ENCODE measurements around the gene DNASE1L3. TPM values are rescaled to one million over a fixed set of nuclear protein-coding genes. Genes with fewer than 3 reads are reported as not detected.

The DNASE1L3 gene
- total RNA-seq, 4 donors from 2014 or later, result 0.80 to 2.9 (median 2.2) TPM; not detected in 1

DNA sequence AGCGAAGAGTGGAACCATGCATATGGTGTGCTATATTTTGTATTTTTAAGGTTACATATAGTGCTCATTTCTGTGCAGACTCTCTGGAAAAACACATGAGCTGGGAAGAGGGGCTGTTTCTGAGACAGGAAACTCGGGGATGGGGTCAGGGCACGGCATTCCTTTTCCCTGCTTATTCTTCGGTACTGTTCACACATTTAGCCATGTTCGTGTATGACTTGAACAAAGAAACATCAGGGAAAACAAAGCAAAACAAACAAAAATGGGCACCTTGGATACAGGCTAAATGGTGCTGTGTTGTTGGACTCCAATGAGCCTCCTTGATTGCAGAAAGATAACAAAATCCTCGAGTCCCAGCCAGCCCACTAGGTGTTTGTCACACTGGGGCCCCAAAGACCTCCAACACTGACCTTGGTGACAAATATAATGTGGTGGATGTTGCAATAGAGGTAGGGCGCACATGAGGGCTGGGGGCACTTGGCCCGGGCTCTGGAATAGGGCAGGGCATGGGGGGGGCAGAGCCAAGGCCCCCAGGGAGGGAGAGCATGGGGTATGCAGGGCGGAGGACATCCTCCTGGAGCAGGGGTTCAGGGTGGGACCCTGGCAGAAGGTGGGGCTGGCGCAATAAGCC lies 19.3 kb downstream of the DNASE1L3 start:
- DNase-seq (ENCODE audit: extremely low spot score), result no peak
- Histone ChIP-seq H3K4me3 (no peak overlapping the region), H3K27me3 (no peaks in the 10 kb centered on the region), H3K4me1 (peaks cover 0 to 13% (median 3%) of the 10 kb centered on the region in 4 donors), H3K9me3 (no peaks in the 10 kb centered on the region), H3K36me3 (no peaks in the 10 kb centered on the region), H3K27ac (replicated peaks in 1 of 4) (no peak overlapping the region)
- TF ChIP-seq, protein P1, sequence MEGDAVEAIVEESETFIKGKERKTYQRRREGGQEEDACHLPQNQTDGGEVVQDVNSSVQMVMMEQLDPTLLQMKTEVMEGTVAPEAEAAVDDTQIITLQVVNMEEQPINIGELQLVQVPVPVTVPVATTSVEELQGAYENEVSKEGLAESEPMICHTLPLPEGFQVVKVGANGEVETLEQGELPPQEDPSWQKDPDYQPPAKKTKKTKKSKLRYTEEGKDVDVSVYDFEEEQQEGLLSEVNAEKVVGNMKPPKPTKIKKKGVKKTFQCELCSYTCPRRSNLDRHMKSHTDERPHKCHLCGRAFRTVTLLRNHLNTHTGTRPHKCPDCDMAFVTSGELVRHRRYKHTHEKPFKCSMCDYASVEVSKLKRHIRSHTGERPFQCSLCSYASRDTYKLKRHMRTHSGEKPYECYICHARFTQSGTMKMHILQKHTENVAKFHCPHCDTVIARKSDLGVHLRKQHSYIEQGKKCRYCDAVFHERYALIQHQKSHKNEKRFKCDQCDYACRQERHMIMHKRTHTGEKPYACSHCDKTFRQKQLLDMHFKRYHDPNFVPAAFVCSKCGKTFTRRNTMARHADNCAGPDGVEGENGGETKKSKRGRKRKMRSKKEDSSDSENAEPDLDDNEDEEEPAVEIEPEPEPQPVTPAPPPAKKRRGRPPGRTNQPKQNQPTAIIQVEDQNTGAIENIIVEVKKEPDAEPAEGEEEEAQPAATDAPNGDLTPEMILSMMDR (IDR thresholded peaks at IDR 0.05), result no peak
- TF ChIP-seq POLR2A (IDR thresholded peaks at IDR 0.05; ENCODE audit: low read depth) (no peak), POLR2AphosphoS5 (IDR thresholded peaks at IDR 0.05) (no peak), EP300 (IDR thresholded peaks at IDR 0.05) (no peak)
- WGBS, result 72% methylated on average over 10 of the region's 10 CpGs
- intact Hi-C loops (cut with DNase I), result no loop called here

DNA sequence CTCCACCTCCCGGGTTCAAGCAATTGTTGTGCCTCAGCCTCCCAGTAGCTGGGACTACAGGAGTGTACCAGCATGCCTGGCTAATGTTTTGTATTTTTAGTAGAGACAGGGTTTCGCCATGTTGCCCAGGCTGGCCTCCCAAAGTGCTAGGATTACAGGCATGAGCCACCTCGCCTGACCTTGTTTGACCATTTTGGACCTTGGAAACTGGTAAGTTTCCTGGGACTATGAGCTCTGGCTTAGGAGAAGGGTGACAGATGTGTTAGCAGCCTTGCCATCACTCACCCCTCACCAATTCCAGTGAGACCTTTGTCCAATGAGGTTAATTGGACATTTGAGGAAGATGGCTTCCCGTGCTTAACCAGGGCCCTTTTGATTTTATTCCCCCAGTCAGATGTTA lies 19.9 kb downstream of the DNASE1L3 start:
- intact Hi-C loops (cut with DNase I), result no loop called here
- Histone ChIP-seq H3K4me1 (peaks cover 0 to 13% (median 3%) of the 10 kb centered on the region in 4 donors), H3K36me3 (no peaks in the 10 kb centered on the region), H3K27me3 (no peaks in the 10 kb centered on the region), H3K27ac (replicated peaks in 1 of 4) (no peak overlapping the region), H3K4me3 (no peak overlapping the region), H3K9me3 (no peaks in the 10 kb centered on the region)
- DNase-seq (ENCODE audit: extremely low spot score), result no peak
- TF ChIP-seq POLR2A (IDR thresholded peaks at IDR 0.05; ENCODE audit: low read depth) (no peak), EP300 (IDR thresholded peaks at IDR 0.05) (no peak), POLR2AphosphoS5 (IDR thresholded peaks at IDR 0.05) (no peak)
- 95% methylated on average over 4 of the region's 4 CpGs for WGBS

DNA sequence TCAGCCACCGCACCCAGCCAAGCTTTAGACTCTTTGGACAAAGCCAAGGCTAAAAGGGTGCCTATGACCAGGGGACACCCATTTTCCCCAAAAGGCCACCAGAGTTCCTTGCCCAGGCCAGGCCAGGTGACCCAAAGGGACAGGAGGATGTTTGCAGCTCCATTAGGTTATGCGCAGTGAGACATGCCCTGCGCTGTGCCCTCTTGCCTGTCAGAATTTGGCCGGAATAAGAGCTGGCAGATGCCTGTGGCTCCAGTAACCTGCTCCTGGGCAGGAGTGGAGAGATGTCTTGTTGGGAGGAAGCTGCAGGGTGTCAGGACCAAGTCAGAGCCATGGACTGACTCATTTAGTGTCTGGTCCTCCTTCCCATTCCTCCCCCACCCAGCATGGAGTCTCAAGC lies 20.5 kb downstream of the DNASE1L3 start:
- H3K36me3 ChIP-seq, result no peaks in the 10 kb centered on the region
- H3K27ac ChIP-seq (replicated peaks in 1 of 4), result no peak overlapping the region
- H3K9me3 ChIP-seq, result no peaks in the 10 kb centered on the region
- TF ChIP-seq, protein P1 (IDR thresholded peaks at IDR 0.05), result no peak
- TF ChIP-seq POLR2AphosphoS5 (IDR thresholded peaks at IDR 0.05) (no peak), EP300 (IDR thresholded peaks at IDR 0.05) (no peak), POLR2A (IDR thresholded peaks at IDR 0.05; ENCODE audit: low read depth) (no peak)
- peaks cover 0 to 13% (median 3%) of the 10 kb centered on the region in 4 donors for H3K4me1 ChIP-seq
- H3K27me3 ChIP-seq, result no peaks in the 10 kb centered on the region
- H3K4me3 ChIP-seq, result no peak overlapping the region
- no peak for DNase-seq (ENCODE audit: extremely low spot score)
- intact Hi-C loops (cut with DNase I), result no loop called here
- 81% methylated on average over 4 of the region's 4 CpGs for WGBS

DNA sequence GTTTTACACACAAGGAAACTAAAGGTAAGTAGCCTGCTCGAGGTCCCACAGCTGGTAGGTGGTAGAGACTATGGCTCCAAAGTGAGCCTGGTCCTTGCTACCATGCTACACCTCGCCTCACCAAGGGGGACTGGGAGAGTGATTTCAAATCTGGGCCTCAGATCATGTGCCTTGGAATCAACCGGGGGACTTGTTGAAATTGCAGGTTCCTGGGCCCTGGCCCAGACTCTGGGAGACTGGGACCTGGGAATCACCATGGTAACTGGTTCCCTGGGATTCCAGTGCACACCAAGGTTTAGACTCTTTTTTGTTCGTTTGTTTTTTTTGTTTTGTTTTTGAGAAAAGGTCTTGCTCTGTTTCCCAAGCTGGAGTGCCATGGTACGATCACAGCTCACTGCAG lies 21.1 kb downstream of the DNASE1L3 start:
- no peaks in the 10 kb centered on the region for H3K27me3 ChIP-seq
- H3K4me1 ChIP-seq, result peaks cover 0 to 13% (median 3%) of the 10 kb centered on the region in 4 donors
- no peak overlapping the region for H3K4me3 ChIP-seq
- WGBS, result 81% methylated on average over 5 of the region's 5 CpGs
- H3K27ac ChIP-seq (replicated peaks in 1 of 4), result peak overlapping the region in 1 of 4 donors; percentile 36
- intact Hi-C loops (cut with DNase I), result loop anchor here (2.0 to 10.0 kb wide), 3 partner anchors 113 to 345 kb away; partner anchors contain the start of gene ACOX2
- H3K9me3 ChIP-seq, result no peaks in the 10 kb centered on the region
- no peak for DNase-seq (ENCODE audit: extremely low spot score)
- H3K36me3 ChIP-seq, result no peaks in the 10 kb centered on the region
- TF ChIP-seq POLR2AphosphoS5 (IDR thresholded peaks at IDR 0.05) (no peak), EP300 (IDR thresholded peaks at IDR 0.05) (no peak), POLR2A (IDR thresholded peaks at IDR 0.05; ENCODE audit: low read depth) (no peak)
- TF ChIP-seq, protein P1 (IDR thresholded peaks at IDR 0.05), result no peak

DNA sequence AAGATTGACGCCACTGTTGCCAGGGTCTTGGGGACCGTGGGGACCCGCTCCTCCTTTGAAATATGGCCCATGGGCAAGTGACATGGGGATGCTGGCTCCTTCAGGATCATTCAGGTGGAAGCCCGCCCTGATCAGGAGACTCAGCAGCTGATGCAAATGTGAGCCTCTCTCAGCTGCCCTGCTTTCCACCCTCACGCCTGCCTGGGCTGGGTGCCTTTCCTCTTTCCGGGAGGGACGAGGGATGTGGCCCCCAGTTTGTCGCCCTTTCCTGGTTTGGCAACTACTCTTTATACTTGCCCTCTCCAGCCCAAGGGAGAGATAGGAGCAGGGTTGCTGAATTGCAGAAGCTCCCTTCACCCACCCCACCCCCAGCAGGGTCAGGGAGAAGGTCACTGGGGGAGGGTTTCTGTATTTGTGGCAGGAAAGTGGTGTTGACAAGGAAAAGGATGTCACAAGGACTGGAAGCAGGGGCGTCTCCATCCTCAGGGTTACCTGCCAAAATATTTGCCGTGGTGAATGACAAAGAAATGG lies 21.8 kb downstream of the DNASE1L3 start:
- no peaks in the 10 kb centered on the region for H3K27me3 ChIP-seq
- TF ChIP-seq EP300 (IDR thresholded peaks at IDR 0.05), result no peak
- no peak for TF ChIP-seq POLR2A (IDR thresholded peaks at IDR 0.05; ENCODE audit: low read depth)
- TF ChIP-seq, protein P1 (IDR thresholded peaks at IDR 0.05), result no peak
- peak in 1 of 2 donors; percentile 26 for TF ChIP-seq POLR2AphosphoS5 (IDR thresholded peaks at IDR 0.05)
- no peak overlapping the region for H3K4me3 ChIP-seq
- peaks cover 0 to 13% (median 3%) of the 10 kb centered on the region in 4 donors for H3K4me1 ChIP-seq
- no peaks in the 10 kb centered on the region for H3K9me3 ChIP-seq
- intact Hi-C loops (cut with DNase I), result loop anchor here (2.0 to 10.0 kb wide), 3 partner anchors 114 to 346 kb away; partner anchors contain the start of gene ACOX2
- H3K27ac ChIP-seq (replicated peaks in 1 of 4), result peak overlapping the region in 2 of 4 donors; percentile 23 to 36
- H3K36me3 ChIP-seq, result no peaks in the 10 kb centered on the region
- 72% methylated on average over 10 of the region's 10 CpGs for WGBS
- no peak for DNase-seq (ENCODE audit: extremely low spot score)

Data from esophagus muscularis mucosa (tissue), 4 donors.